GM19463 (cell line): Measurements from ENCODE around the gene DNAL4.

ENCODE experiments used
- ATAC-seq: cut with Tn5 transposase; IDR thresholded peaks from one replicate; pipeline ENCODE4 v1.9.1; 2021; ENCODE audit warnings: mild to moderate bottlenecking, moderate library complexity; ENCODE audit not compliant: unreplicated experiment

Gene DNAL4

GRCh38 chr22:38788021-38788816 lies 5.7 kb downstream of the DNAL4 start:
- no peak for ATAC-seq

DNA sequence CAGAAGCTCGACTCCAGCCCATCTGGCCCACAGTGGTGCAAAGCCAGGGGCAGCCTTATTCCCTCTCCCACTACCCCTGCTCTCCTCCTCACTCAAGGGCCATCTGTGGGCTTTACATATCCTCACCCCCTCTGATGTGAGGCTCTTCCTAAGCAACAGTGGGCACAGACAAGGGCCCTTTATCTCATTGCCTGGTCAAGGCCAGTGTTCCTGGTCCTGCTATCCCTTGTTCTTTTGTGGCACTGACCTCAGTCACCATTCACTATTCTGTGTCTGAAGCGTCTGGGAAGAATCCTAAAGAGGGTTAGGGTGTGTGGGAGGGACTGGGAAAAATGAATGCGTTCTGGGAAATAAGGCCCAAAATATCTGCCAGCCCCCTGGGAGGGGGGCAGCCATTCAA lies 7.3 kb downstream of the DNAL4 start:
- ATAC-seq, result no peak

DNA sequence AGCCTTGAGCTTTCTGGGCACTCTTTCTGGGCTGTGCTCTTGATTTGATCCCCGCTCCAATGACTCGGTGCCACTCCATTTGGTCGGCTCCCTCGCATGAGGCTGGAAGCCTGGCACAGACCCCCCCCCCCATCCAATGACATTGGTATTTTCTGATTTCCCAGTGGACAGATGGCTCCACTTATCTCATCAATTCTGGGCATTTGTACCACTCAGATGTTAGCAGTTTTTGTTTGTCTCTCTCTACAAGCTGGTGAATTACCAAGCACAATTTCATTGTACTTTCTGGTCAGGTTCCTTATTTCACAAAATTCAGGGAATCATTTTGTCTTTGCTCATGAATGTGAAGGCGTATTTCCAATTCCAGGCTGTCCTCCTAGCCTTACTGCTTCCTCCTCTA lies 9.1 kb downstream of the DNAL4 start:
- ATAC-seq, result no peak

DNA sequence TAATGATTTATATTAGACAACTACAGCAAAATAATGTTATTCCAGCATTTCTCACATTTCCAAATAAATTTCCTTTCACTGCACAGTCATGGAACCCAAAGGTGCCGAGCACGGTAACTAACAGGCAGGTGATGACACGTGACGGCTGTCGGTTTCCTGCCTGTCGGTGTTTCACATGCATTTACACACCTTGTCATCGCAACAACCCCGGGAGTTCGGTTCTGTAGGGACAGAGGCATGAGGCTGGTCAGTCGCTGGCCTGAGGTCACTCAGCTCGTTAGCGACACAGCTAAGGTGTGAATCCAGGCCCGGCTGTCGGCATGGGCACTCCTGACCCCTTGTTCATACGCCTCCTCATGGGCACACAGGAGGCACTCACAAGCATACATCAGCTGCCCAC lies 9.9 kb downstream of the DNAL4 start:
- no peak for ATAC-seq

- ATAC-seq, result no peak
Measured at GRCh38 chr22:38783095-38783615, 10.8 kb downstream of the DNAL4 start.

- ATAC-seq, result no peak
Measured at GRCh38 chr22:38782402-38783094, 11.4 kb downstream of the DNAL4 start.

DNA sequence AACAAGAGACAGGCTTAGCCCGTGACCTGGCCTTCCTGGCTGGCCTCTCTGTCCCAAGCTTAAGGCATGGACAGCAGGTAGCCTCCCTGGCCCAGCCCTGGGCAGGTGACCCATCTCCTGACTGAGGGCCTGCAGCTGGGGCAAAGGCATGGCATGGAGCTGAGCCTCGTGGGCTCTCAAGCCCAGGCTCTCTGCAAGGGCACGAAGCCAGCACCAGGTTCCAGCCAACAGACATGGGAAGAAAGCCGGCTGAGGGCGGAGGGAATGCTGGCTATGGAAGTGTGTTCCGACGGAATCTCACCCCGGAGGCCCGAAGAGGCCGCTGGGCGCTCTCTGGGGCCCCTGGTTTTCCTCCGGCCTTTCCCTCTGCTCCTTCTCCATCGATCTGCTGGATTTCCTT lies 12.9 kb downstream of the DNAL4 start:
- ATAC-seq, result no peak

GRCh38 chr22:38777087-38777671 lies 16.8 kb downstream of the DNAL4 start:
- ATAC-seq, result no peak

- no peak for ATAC-seq
Measured at GRCh38 chr22:38776086-38776485, 17.9 kb downstream of the DNAL4 start.

DNA sequence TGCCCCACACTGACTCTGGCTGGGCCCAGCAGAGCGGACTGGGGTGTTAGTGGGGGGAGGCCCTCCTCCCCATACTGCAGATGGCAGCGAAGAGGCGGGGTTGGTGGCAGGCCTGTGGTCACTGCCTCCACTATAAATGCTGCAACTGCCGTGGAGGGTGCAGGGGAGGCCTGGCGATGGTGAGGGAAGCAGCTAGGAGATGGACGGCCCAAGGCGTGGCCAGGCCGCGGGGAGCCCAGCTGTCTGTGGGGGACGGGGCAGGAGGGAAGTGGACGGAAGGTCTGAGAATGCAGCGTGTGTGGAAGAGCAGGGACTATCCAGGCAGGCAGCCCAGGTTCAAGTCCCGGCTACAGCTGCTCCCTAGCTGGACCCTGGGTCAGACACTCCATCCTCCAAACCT lies 18.3 kb downstream of the DNAL4 start:
- no peak for ATAC-seq

DNA sequence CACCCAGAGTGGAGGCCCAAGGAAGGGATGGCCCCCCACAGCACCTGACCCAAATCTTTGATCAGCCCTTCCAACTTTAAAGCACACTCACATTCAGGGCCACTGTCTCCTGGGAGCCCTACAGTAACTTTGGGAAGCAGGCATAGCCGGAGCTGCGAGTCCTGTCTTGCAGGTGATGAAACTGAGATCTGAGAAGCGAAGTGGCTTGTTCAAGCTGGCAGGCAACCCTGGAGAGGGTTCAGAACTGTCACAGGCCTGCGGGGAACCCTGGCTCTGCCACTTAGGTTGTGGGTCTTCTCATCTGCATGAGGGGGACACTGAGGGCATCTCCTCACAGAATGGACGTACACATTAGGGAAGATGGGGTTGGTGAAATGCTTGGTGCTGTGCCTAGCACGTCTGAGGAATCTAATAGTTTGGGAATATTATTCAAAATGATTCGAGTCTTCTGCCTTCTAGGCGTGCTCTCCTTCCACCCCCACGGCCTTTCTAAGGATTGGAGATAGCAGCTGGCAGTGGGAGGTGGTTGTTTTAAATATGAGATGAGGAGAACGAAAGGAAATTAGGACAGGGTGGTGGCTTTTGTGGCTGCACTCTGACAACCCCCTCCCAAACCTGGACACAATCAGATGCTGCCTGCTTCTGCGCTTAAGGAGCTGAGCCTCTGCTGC lies 19.3 kb downstream of the DNAL4 start:
- ATAC-seq, result no peak

DNA sequence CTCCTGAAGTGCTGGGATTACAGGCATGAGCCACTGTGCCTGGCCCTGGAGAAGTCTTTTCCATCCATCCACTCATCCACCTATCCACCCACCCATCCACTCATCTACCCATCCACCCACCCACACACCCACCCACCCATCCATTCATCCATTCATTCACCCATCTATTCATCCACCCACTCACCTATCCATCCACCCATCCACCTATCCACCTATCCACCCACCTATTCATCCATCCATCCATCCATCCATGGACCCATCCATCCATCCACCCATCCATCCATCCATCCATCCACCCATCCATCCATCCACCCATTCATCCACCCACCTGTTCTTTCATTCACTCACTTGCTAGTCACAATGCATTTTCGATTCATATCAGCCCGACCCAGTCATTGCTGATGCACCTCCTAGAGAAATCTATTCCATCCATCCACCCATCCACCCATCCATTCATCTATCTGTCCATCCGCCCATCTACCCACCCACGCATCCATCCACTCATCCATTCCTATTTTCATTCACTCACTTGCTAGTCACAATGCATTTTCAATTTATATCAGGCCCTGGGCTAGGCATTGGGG lies 20.5 kb downstream of the DNAL4 start:
- no peak for ATAC-seq

DNA sequence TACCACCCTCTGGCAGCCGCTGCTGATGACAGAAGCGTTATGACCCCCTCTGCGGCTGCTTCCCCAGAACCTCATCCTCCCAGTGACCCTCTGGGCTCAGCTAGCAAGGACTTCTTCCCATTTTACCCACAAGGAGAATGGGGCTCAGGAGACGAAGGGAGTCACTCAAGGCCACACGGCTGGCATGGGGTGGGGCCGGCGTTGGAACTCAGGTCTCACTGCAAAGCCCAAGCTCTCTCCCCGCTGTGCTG lies 21.4 kb downstream of the DNAL4 start:
- no peak for ATAC-seq

GRCh38 chr22:38770257-38770949 lies 23.5 kb downstream of the DNAL4 start:
- no peak for ATAC-seq

DNA sequence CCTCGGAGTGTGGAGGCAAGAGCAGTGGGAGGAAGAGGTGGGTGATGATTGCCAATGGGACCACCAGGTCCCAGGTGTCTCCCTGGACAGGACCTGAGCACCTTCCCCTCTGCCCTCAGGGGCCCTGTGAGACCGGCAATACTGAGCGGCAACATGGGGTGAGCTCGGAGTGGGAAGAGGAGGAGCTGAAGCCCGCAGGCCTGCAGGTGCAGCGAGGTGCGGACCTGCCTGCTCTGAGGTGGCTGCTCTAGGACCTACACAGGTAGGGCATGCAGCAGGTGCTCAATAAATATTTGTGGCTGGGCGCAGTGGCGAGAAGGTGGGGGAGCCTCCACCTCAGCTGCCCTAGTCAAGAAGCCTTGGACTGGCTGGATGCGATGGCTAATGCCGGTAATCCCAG lies 25.9 kb downstream of the DNAL4 start:
- ATAC-seq, result no peak

GRCh38 chr22:38767313-38767712 lies 26.6 kb downstream of the DNAL4 start:
- ATAC-seq, result no peak

GRCh38 chr22:38766076-38766777 lies 27.7 kb downstream of the DNAL4 start:
- no peak for ATAC-seq

DNA sequence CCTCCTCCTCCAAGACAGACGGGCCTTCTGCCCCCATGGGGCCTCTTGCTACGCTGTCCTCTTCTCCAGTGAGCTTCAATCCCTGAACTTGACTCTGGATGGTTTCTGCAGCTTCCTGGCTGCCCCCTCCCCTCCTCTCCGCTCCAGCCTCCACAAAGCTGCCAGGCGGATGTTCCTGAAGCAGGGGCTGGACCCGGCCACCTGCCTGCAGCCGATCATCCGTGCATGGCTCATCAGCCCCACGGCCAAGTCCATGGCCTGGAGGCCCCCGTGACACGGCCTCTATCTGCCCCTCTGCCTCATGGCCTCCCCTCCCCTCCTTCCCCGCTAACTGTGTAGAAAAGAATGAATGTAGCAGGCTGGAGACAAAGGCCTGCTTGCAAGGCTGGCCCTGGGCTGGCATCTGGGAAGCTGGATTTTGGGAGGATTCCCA lies 31.4 kb downstream of the DNAL4 start:
- ATAC-seq, result no peak

- no peak for ATAC-seq
Measured at GRCh38 chr22:38761202-38762162, 32.5 kb downstream of the DNAL4 start.
